Keratinocyte (primary cell): ENCODE data around the gene SH2D4B.

Source experiments
- CTCF ChIP-seq, 3 experiments: IDR thresholded peaks in 1 of 3; conservative IDR thresholded peaks in 1 of 3; optimal IDR thresholded peaks in 1 of 3; 2 replicates in 2 of 3; 3 replicates in 1 of 3; pipeline versions ENCODE3 to v1.5.1; 2011; ENCODE audit warnings: low read length in 3 of 3, mild to moderate bottlenecking in 3 of 3, moderate library complexity in 2 of 3, control low read depth in 1 of 3, inconsistent platforms in 1 of 3; ENCODE audit not compliant: insufficient read depth in 2 of 3; ENCODE audit errors: extremely low read depth in 1 of 3
- EZH2 ChIP-seq: IDR thresholded peaks from one replicate; pipeline ENCODE4 v1.6.1; 2012; ENCODE audit warnings: inconsistent platforms, mild to moderate bottlenecking, low read length, moderate library complexity

DNA sequence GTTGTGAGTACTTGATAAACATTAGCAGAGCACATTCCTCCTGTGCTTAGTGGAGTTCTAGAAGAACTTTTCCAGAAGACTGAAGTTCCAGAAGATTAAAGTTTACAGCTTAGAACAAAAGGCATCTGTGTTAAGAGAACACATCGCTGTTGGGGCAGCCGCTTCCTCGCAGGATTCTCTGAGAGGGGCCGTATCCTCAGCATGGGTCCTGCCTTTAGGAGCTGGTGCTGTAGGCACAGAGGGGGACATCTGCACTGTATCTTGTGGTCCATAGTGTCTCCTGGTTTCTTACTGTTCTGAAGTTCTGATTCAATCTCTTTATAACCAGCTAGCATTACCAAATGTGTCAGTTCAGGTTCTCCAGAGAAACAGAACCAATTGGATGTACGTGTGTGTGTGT lies 16.3 kb downstream of the SH2D4B start:
- TF ChIP-seq CTCF (optimal IDR thresholded peaks at IDR 0.05 in 1 of 3, IDR thresholded peaks at IDR 0.05 in 1 of 3, conservative IDR thresholded peaks at IDR 0.05 in 1 of 3; ENCODE audit: extremely low read depth in 1 of 3, insufficient read depth in 2 of 3, low read length in 3 of 3) (no peak), EZH2 (no peak)
